Ishikawa (cell line): Measurements from ENCODE around the gene CACNB2.

ENCODE experiments used
- CEBPB ChIP-seq: IDR thresholded peaks from 2 replicates; pipeline ENCODE4 v1.6.1; 2012
- CREB1 ChIP-seq: IDR thresholded peaks from 2 replicates; pipeline ENCODE4 v1.6.1; 2012; ENCODE audit warnings: low read depth
- EGR1 ChIP-seq: IDR thresholded peaks from 2 replicates; pipeline ENCODE4 v1.6.1; 2012
- EP300 ChIP-seq: IDR thresholded peaks from 2 replicates; pipeline ENCODE4 v1.6.1; 2012; ENCODE audit warnings: borderline replicate concordance
- FOXM1 ChIP-seq: IDR thresholded peaks from 2 replicates; pipeline ENCODE4 v1.6.1; 2012; ENCODE audit warnings: low read depth, borderline replicate concordance
- MAX ChIP-seq: IDR thresholded peaks from 2 replicates; pipeline ENCODE4 v1.6.1; 2012
- NFIC ChIP-seq: IDR thresholded peaks from 2 replicates; pipeline ENCODE4 v1.6.1; 2012
- RAD21 ChIP-seq: IDR thresholded peaks from 2 replicates; pipeline ENCODE4 v1.6.1; 2012; ENCODE audit warnings: low read depth
- TAF1 ChIP-seq: IDR thresholded peaks from 2 replicates; pipeline ENCODE4 v1.6.1; 2012; ENCODE audit warnings: low read depth, mild to moderate bottlenecking
- TCF12 ChIP-seq: IDR thresholded peaks from 2 replicates; pipeline ENCODE4 v1.6.1; 2012; ENCODE audit warnings: low read depth
- TEAD4 ChIP-seq: IDR thresholded peaks from 2 replicates; pipeline ENCODE4 v1.6.1; 2012
- YY1 ChIP-seq: IDR thresholded peaks from 2 replicates; pipeline ENCODE4 v1.6.1; 2012; ENCODE audit warnings: low read depth
- ZBTB7A ChIP-seq: IDR thresholded peaks from 2 replicates; pipeline ENCODE4 v1.6.1; 2012; ENCODE audit warnings: low read depth
- TF ChIP-seq, protein P1 (sequence below): IDR thresholded peaks from 2 replicates; pipeline ENCODE4 v1.6.1; 2012
- TF ChIP-seq, protein P2 (sequence below): IDR thresholded peaks from 2 replicates; pipeline ENCODE4 v1.6.1; 2012; ENCODE audit warnings: low read depth, mild to moderate bottlenecking

Gene CACNB2

GRCh38 chr10:18157881-18158280 lies 17.7 kb downstream of the CACNB2 start:
- no peak for TF ChIP-seq FOXM1
- TF ChIP-seq, protein P1, sequence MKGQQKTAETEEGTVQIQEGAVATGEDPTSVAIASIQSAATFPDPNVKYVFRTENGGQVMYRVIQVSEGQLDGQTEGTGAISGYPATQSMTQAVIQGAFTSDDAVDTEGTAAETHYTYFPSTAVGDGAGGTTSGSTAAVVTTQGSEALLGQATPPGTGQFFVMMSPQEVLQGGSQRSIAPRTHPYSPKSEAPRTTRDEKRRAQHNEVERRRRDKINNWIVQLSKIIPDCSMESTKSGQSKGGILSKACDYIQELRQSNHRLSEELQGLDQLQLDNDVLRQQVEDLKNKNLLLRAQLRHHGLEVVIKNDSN, result no peak
- no peak for TF ChIP-seq YY1
- no peak for TF ChIP-seq ZBTB7A
- no peak for TF ChIP-seq RAD21
- no peak for TF ChIP-seq CREB1
- no peak for TF ChIP-seq TCF12
- TF ChIP-seq CEBPB, result no peak
- TF ChIP-seq EP300, result no peak
- no peak for TF ChIP-seq TEAD4
- TF ChIP-seq, protein P2, sequence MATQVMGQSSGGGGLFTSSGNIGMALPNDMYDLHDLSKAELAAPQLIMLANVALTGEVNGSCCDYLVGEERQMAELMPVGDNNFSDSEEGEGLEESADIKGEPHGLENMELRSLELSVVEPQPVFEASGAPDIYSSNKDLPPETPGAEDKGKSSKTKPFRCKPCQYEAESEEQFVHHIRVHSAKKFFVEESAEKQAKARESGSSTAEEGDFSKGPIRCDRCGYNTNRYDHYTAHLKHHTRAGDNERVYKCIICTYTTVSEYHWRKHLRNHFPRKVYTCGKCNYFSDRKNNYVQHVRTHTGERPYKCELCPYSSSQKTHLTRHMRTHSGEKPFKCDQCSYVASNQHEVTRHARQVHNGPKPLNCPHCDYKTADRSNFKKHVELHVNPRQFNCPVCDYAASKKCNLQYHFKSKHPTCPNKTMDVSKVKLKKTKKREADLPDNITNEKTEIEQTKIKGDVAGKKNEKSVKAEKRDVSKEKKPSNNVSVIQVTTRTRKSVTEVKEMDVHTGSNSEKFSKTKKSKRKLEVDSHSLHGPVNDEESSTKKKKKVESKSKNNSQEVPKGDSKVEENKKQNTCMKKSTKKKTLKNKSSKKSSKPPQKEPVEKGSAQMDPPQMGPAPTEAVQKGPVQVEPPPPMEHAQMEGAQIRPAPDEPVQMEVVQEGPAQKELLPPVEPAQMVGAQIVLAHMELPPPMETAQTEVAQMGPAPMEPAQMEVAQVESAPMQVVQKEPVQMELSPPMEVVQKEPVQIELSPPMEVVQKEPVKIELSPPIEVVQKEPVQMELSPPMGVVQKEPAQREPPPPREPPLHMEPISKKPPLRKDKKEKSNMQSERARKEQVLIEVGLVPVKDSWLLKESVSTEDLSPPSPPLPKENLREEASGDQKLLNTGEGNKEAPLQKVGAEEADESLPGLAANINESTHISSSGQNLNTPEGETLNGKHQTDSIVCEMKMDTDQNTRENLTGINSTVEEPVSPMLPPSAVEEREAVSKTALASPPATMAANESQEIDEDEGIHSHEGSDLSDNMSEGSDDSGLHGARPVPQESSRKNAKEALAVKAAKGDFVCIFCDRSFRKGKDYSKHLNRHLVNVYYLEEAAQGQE, result no peak
- TF ChIP-seq MAX, result no peak
- no peak for TF ChIP-seq TAF1
- no peak for TF ChIP-seq NFIC

DNA sequence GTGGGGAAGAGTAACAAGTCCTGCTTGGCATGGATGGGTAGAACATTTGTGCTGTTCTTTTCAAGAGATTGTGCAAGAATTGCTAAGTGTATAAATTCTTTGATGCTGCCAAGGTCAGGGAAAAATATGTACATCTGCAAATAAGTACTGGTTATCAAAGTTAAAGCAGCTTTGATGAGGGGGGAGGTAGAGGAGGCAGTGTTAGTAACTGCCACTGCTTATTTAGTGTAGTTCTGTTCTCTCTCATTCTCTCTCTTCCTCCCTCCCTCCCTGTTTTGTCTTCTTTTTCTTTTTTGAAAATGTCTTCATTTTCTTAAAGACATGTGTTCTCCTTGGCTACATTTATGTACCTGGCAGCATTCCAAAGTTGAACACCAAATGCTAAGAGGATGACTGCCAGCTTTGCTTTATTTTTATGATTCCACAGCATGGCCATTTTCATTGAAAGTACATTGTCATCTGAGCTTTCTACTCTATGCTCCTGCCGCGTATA lies 18.6 kb downstream of the CACNB2 start:
- TF ChIP-seq, protein P1, result no peak
- TF ChIP-seq EP300 (no peak), CEBPB (no peak), YY1 (no peak), CREB1 (no peak), ZBTB7A (no peak), EGR1 (no peak)
- TF ChIP-seq, protein P2, result no peak

DNA sequence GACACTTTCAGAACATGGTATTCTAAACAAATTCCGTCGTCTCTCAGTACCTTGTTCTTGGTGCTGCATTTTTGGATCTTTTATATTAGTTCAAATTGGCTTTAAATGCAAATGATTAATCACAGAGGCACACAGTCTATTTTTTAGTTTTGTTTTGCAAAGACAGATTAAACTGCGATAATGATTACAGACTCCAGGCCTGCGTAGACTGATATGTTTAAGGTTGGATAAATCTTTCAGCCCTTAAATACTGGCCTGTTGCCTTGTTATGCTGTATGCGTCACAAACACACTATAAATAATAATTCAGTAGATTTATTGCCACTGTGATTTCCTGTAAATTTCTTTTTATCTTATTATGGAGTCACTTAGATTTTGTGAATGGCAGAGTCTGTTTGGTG lies 19.3 kb downstream of the CACNB2 start:
- no peak for TF ChIP-seq FOXM1
- TF ChIP-seq TAF1, result no peak
- TF ChIP-seq EGR1, result no peak
- no peak for TF ChIP-seq TEAD4
- TF ChIP-seq, protein P2, result no peak
- no peak for TF ChIP-seq CEBPB
- no peak for TF ChIP-seq ZBTB7A
- no peak for TF ChIP-seq TCF12
- TF ChIP-seq MAX, result no peak
- TF ChIP-seq NFIC, result no peak
- TF ChIP-seq CREB1, result no peak
- no peak for TF ChIP-seq EP300
- TF ChIP-seq YY1, result no peak
- no peak for TF ChIP-seq RAD21
- TF ChIP-seq, protein P1, result no peak

DNA sequence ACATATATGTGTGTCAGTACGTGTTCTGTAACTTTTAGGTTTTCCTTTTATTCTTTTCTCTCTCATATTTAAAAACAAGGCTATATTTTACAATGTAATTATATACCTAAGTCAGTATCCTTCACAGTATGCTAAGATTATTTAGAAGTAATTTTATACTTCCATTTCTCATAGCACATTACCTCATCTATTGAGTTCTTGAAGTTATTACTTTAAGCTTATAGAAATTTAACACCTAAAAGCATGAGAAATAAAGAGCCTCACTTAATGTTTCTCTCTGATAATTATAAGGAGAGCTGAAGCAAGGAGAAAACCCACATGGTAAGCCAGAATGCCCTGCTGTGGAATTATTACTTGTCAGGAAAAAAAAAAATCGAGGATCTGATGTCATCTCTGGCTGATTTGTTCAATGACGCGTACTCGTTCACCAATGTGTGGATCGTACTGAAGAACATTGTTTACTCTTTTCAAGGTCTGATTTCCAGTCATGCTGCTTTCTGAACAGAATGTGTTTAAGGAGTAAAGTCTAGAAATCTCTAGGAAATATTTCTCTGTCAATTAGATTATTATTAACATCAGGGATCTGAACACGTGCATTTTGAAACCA lies 21.9 kb downstream of the CACNB2 start:
- TF ChIP-seq TAF1, result no peak
